ENCODE results near the gene UBE2R2.
"Not testable (repeated sequence)": the region's sequence is repeated elsewhere in the genome, so short reads cannot be mapped to it uniquely, and the experiment has no call there.

Gene UBE2R2

GRCh38 chr9:33794560-33794959 lies 22.4 kb upstream of the UBE2R2 start:
- H3K79me2 ChIP-seq (ENCODE audit: insufficient read depth, low read length), result no peaks in the 10 kb centered on the region
- no peaks in the 10 kb centered on the region for H3K9me2 ChIP-seq (replicated peaks; ENCODE audit: low read depth, low read length)
- H3K9ac ChIP-seq (ENCODE audit: low read depth, low read length, poor library complexity, severe bottlenecking), result no peak overlapping the region
- no peaks in the 10 kb centered on the region for H3F3A ChIP-seq (ENCODE audit: low read depth)
- H3K4me3 ChIP-seq (ENCODE audit: low read length, poor library complexity, severe bottlenecking), result no peak overlapping the region
- TF ChIP-seq CTCF (conservative IDR thresholded peaks at IDR 0.05; ENCODE audit: low read length) (no peak), EZH2phosphoT487 (IDR thresholded peaks at IDR 0.05; ENCODE audit: borderline replicate concordance) (no peak)
- no peaks in the 10 kb centered on the region for H3K4me1 ChIP-seq (ENCODE audit: insufficient read depth, low read length, poor library complexity, severe bottlenecking)
- no peaks in the 10 kb centered on the region for H3K27me3 ChIP-seq (ENCODE audit: insufficient read depth, low read length, poor library complexity, severe bottlenecking)
- no peak overlapping the region for H3K4me2 ChIP-seq (ENCODE audit: low read depth, low read length, poor library complexity, severe bottlenecking)
- no peaks in the 10 kb centered on the region for H3K9me3 ChIP-seq (ENCODE audit: insufficient read depth, low read depth, low read length)
- no peak overlapping the region for H2AFZ ChIP-seq (ENCODE audit: low read length)
- no peaks in the 10 kb centered on the region for H4K20me1 ChIP-seq (ENCODE audit: insufficient read depth, low read length, poor library complexity, severe bottlenecking)
- no peaks in the 10 kb centered on the region for H3K36me3 ChIP-seq (ENCODE audit: insufficient read depth, low read length)

GRCh38 chr9:33795281-33795680 lies 21.7 kb upstream of the UBE2R2 start, which contains the start of gene PRSS3:
PRSS3 (plus strand) TSS chr9:33795561; CDS start chr9:33795574, 13 bp downstream.
- no peaks in the 10 kb centered on the region for H3K9me3 ChIP-seq (ENCODE audit: insufficient read depth, low read depth, low read length)
- H4K20me1 ChIP-seq (ENCODE audit: insufficient read depth, low read length, poor library complexity, severe bottlenecking), result no peaks in the 10 kb centered on the region
- no peaks in the 10 kb centered on the region for H3F3A ChIP-seq (ENCODE audit: low read depth)
- H3K9ac ChIP-seq (ENCODE audit: low read depth, low read length, poor library complexity, severe bottlenecking), result no peak within 1 kb of the TSS
- TF ChIP-seq CTCF (conservative IDR thresholded peaks at IDR 0.05; ENCODE audit: low read length) (no peak), EZH2phosphoT487 (IDR thresholded peaks at IDR 0.05; ENCODE audit: borderline replicate concordance) (no peak)
- H3K9me2 ChIP-seq (replicated peaks; ENCODE audit: low read depth, low read length), result no peaks in the 10 kb centered on the region
- no peaks in the 10 kb centered on the region for H3K79me2 ChIP-seq (ENCODE audit: insufficient read depth, low read length)
- H3K27me3 ChIP-seq (ENCODE audit: insufficient read depth, low read length, poor library complexity, severe bottlenecking), result no peaks in the 10 kb centered on the region
- H3K4me1 ChIP-seq (ENCODE audit: insufficient read depth, low read length, poor library complexity, severe bottlenecking), result no peaks in the 10 kb centered on the region
- no peak within 1 kb of the TSS for H3K4me3 ChIP-seq (ENCODE audit: low read length, poor library complexity, severe bottlenecking)
- H3K4me2 ChIP-seq (ENCODE audit: low read depth, low read length, poor library complexity, severe bottlenecking), result no peak within 1 kb of the TSS
- H2AFZ ChIP-seq (ENCODE audit: low read length), result no peak within 1 kb of the TSS
- H3K36me3 ChIP-seq (ENCODE audit: insufficient read depth, low read length), result no peaks in the 10 kb centered on the region

- H3K9me2 ChIP-seq (replicated peaks; ENCODE audit: low read depth, low read length), result no peaks in the 10 kb centered on the region
- no peaks in the 10 kb centered on the region for H3K27me3 ChIP-seq (ENCODE audit: insufficient read depth, low read length, poor library complexity, severe bottlenecking)
- no peak overlapping the region for H3K4me2 ChIP-seq (ENCODE audit: low read depth, low read length, poor library complexity, severe bottlenecking)
- H4K20me1 ChIP-seq (ENCODE audit: insufficient read depth, low read length, poor library complexity, severe bottlenecking), result no peaks in the 10 kb centered on the region
- no peaks in the 10 kb centered on the region for H3K9me3 ChIP-seq (ENCODE audit: insufficient read depth, low read depth, low read length)
- no peaks in the 10 kb centered on the region for H3F3A ChIP-seq (ENCODE audit: low read depth)
- no peaks in the 10 kb centered on the region for H3K36me3 ChIP-seq (ENCODE audit: insufficient read depth, low read length)
- no peak overlapping the region for H3K9ac ChIP-seq (ENCODE audit: low read depth, low read length, poor library complexity, severe bottlenecking)
- no peak for TF ChIP-seq EZH2phosphoT487 (IDR thresholded peaks at IDR 0.05; ENCODE audit: borderline replicate concordance)
- no peak for TF ChIP-seq CTCF (conservative IDR thresholded peaks at IDR 0.05; ENCODE audit: low read length)
- no peak overlapping the region for H3K4me3 ChIP-seq (ENCODE audit: low read length, poor library complexity, severe bottlenecking)
- no peak overlapping the region for H2AFZ ChIP-seq (ENCODE audit: low read length)
- no peaks in the 10 kb centered on the region for H3K4me1 ChIP-seq (ENCODE audit: insufficient read depth, low read length, poor library complexity, severe bottlenecking)
- H3K79me2 ChIP-seq (ENCODE audit: insufficient read depth, low read length), result no peaks in the 10 kb centered on the region
These were observed 21.1 kb upstream of the UBE2R2 start for GRCh38 chr9:33795819-33796218.

- not testable (repeated sequence) for H3K4me3 ChIP-seq (ENCODE audit: low read length, poor library complexity, severe bottlenecking); H3K9me3 ChIP-seq (ENCODE audit: insufficient read depth, low read depth, low read length); H3F3A ChIP-seq (ENCODE audit: low read depth); H4K20me1 ChIP-seq (ENCODE audit: insufficient read depth, low read length, poor library complexity, severe bottlenecking); H3K27me3 ChIP-seq (ENCODE audit: insufficient read depth, low read length, poor library complexity, severe bottlenecking); H3K9me2 ChIP-seq (replicated peaks; ENCODE audit: low read depth, low read length); H2AFZ ChIP-seq (ENCODE audit: low read length); H3K4me2 ChIP-seq (ENCODE audit: low read depth, low read length, poor library complexity, severe bottlenecking); H3K79me2 ChIP-seq (ENCODE audit: insufficient read depth, low read length); H3K9ac ChIP-seq (ENCODE audit: low read depth, low read length, poor library complexity, severe bottlenecking); H3K4me1 ChIP-seq (ENCODE audit: insufficient read depth, low read length, poor library complexity, severe bottlenecking); H3K36me3 ChIP-seq (ENCODE audit: insufficient read depth, low read length)
These were observed 20.3 kb upstream of the UBE2R2 start for GRCh38 chr9:33796679-33797078.

Measured in Loucy (cell line).